Stimulated activated effector memory CD8-positive, alpha-beta T cell treated with anti-CD3 and anti-CD28 coated beads, Interleukin-12 subunit alpha, Interleukin-12 subunit beta, amount 100 ng/mL, for 72 hours (primary cell): ENCODE measurements around the gene QRFP.

ENCODE experiments used
- ATAC-seq: fragments of 150-1000 bp; cut with Tn5 transposase; 2 replicates; pipeline ENCODE4 v1.10.0; 2021
- DNase-seq, 2 donors: peaks; one replicate each; pipeline ENCODE4 v3.0.0; 2021 to 2022; ENCODE audit warnings: low spot score in 2 of 2
- H3K27ac Mint-ChIP-seq: one replicate; pipeline ENCODE4 v1.8.0; 2022; ENCODE audit warnings: mild to moderate bottlenecking, mixed read lengths
- H3K36me3 Mint-ChIP-seq: one replicate; pipeline ENCODE4 v1.8.0; 2022; ENCODE audit warnings: mild to moderate bottlenecking, mixed read lengths
- H3K4me1 Mint-ChIP-seq: one replicate; pipeline ENCODE4 v1.8.0; 2022; ENCODE audit warnings: mixed read lengths
- H3K4me3 Mint-ChIP-seq: one replicate; pipeline ENCODE4 v1.8.0; 2022; ENCODE audit warnings: mild to moderate bottlenecking, mixed read lengths
- H3K9me3 Mint-ChIP-seq: one replicate; pipeline ENCODE4 v1.8.0; 2022; ENCODE audit warnings: mixed read lengths

QRFP gene

DNA sequence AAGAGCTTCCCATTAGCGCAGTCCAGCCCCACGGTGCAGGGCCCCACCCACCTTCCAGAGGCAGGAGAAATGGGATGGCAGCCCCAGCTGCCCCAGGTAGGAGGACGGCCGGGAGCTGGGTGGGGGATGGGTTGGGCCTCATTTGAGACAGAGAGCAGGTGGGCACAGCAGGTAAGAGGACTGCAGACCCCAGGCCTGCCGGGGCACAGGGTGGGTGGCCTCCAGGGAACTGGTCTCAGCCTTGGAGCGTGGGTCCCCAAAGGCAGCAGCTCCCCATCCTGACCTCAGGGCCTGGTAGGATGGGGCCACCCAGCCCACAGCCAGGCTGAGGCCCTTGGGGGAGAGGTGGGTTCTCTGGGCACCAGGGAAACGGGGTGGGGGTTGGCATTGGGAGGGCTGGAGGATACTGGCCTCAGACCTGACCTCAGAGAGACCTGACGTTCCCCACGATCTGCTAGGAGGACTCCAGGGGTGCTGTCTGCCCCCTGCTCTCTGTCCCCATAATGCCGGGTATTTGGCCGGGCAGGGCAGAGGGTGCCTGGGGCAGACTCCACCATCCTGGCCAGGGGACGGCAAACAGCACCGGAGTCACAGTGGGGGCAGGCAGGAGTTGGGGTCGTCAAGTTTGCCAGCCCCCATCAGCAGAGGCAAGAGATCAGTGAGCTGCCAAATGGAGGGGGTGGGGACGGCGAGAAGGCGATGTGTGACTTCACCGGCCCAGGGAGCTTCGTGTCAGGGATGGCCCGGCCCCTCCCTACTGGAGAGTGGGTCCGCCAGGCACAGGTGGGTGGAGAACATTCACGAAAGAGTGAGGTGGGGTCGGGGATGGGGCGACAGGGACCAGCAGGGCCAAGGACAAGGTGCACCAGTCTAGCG, 6.8 kb upstream of the QRFP start:
- Mint-ChIP-seq H3K27ac (no peak overlapping the region), H3K9me3 (no peaks in the 10 kb centered on the region), H3K36me3 (no peaks in the 10 kb centered on the region), H3K4me1 (no peaks in the 10 kb centered on the region), H3K4me3 (no peak overlapping the region)
- ATAC-seq = no peak
- DNase-seq = no peak

GRCh38 chr9:130902204-130903185, 5.9 kb upstream of the QRFP start:
- no peaks in the 10 kb centered on the region for H3K36me3 Mint-ChIP-seq

GRCh38 chr9:130901498-130902203, 5.0 kb upstream of the QRFP start:
- ATAC-seq = no peak
- Mint-ChIP-seq H3K4me3 (no peak overlapping the region), H3K9me3 (no peaks in the 10 kb centered on the region), H3K4me1 (no peaks in the 10 kb centered on the region), H3K27ac (no peak overlapping the region), H3K36me3 (no peaks in the 10 kb centered on the region)
- DNase-seq = no peak

More at GRCh38 chr9:130902204-130903185, 5.9 kb upstream of the QRFP start:
- Mint-ChIP-seq H3K9me3 (no peaks in the 10 kb centered on the region), H3K4me1 (no peaks in the 10 kb centered on the region), H3K4me3 (no peak overlapping the region), H3K27ac (no peak overlapping the region)
- no peak for ATAC-seq
- DNase-seq = no peak

DNA sequence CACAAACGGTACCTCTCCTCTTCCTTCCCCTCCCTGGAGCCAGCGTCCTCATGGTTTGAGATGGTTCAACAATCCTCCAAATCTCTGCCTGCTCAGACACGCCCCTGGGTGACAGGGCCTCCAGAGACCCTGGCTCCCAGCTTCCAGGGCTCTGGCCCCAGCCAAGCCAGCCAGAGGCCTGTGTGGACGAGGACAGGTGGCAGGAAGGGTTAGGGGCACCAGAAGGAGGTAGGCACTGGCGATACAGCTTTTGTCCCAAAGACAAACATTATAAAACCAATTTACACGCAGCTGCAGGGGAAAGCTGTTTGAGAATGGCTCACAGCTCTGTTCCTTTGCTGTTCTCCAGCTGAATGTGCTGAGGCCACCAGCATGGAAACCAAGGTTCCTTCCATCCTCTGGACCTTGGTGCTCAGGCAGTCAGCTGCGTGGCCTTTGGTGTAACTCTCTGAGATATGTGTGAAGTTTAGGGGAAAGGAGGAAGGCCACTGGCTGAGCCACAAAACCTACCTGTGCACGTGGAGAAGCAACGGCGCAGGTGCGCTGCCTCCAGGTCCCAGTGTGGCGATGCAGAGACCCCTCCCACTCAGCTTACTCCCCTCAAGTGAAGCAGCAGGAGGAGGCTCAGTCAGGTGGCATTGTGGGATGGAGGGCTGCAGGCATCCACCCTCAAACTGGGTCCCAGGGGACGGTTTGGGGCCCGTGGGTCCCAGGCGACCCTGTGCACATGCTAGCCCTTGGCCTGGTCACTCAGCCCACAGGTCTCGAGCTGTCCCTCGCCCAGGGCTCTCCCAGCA, 4.3 kb upstream of the QRFP start:
- DNase-seq = no peak
- Mint-ChIP-seq H3K27ac (no peak overlapping the region), H3K9me3 (no peaks in the 10 kb centered on the region), H3K4me1 (no peaks in the 10 kb centered on the region), H3K36me3 (no peaks in the 10 kb centered on the region), H3K4me3 (no peak overlapping the region)
- no peak for ATAC-seq

DNA sequence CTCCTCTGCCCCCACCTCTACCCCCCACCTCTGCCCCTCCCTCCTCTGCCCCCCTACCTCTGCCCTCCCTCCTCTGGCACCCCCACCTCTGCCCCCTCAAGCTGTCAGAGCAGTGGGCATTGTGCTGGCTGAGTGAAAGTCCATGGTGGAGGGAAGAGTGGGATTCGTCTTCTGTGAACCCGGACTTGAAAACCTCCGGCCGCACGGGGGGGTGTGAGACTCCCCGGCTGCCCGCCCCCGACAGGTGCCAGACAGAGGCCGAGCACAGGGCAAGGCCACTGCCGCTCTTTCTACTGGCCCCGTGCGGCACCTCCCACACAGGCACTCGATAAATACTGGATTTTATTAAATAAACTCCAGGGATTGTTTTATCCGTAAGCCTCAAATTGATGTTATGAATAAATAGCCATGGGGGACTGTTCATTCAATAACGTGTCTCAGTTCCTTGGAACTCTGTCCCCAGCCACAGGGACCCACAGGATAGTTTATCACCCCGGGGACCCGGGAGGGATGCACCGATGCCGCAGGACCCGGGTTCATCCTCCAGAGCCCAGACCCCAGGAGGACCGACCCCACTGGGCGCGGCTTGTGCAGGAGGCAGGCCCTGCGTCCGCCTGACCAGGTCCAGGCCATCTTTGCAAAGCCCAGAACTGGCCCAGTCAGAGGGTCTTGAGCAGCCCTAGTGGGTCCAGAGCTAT, 2.6 kb upstream of the QRFP start:
- Mint-ChIP-seq H3K4me3 (no peak overlapping the region), H3K9me3 (no peaks in the 10 kb centered on the region), H3K4me1 (no peaks in the 10 kb centered on the region), H3K36me3 (no peaks in the 10 kb centered on the region), H3K27ac (no peak overlapping the region)
- DNase-seq (no peak), ATAC-seq (no peak)

DNA sequence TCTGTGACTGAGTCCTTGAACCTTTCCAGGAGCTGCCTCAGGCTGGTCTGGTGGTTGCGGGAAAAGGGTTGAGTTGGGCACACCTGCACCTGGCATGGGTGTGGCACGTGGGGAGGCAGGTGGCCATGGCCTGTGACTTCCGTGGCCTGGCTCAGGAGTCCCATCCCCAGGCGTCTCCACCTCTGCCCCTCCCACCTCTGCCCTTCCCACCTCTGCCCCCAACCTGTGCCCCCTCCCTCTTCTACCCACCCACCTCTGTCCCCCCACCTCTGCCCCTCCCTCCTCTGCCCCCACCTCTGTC, 1.9 kb upstream of the QRFP start:
- no peak overlapping the region for H3K4me3 Mint-ChIP-seq
- H3K4me1 Mint-ChIP-seq = no peaks in the 10 kb centered on the region
- no peak overlapping the region for H3K27ac Mint-ChIP-seq
- ATAC-seq (no peak), DNase-seq (no peak)
- no peaks in the 10 kb centered on the region for H3K36me3 Mint-ChIP-seq
- H3K9me3 Mint-ChIP-seq = no peaks in the 10 kb centered on the region

DNA sequence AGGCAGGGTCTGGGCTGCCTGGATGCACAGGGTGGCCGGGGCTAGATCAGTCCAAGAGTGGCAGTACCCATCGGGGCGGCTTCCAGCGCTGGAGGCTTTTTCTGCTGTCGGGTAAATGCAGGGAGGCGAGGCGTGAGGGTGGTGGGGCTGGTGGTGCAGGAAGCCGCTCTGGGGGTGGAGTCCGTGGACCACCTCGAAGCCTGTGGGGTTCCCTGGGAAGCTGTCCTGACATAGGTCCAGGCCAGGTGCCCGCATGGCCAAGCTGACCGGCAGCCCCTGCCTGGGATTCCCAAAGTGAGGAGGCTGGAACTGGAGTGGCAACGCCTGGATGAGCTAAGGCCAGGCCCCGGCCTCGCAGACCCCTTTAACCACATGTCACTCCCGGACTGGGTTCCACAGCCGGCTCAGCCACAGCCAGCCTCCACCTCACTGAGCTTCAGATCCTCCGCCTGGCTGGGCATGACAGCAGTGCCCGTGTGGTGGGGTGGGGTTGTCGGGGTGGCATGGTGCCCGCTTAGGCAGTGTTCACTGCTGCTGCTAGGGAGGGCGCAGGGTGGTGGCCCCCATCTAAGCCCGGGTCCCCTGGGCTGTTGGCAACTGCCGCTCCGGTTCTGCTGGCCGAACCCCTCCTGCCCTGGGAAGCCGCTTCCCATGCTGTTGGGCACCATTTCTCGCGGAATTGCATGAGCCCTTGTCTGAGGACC, 1.4 kb upstream of the QRFP start:
- Mint-ChIP-seq H3K4me3 (no peak overlapping the region), H3K4me1 (no peaks in the 10 kb centered on the region), H3K36me3 (no peaks in the 10 kb centered on the region), H3K9me3 (no peaks in the 10 kb centered on the region), H3K27ac (no peak overlapping the region)
- DNase-seq (no peak), ATAC-seq (no peak)

- Mint-ChIP-seq H3K9me3 (no peaks in the 10 kb centered on the region), H3K4me1 (no peaks in the 10 kb centered on the region), H3K4me3 (no peak overlapping the region), H3K36me3 (no peaks in the 10 kb centered on the region), H3K27ac (no peak overlapping the region)
- ATAC-seq (no peak), DNase-seq (no peak)
These were observed 616 bp upstream of the QRFP start for GRCh38 chr9:130897105-130897751.

- H3K27ac Mint-ChIP-seq = no peak overlapping the region
- DNase-seq (no peak), ATAC-seq (no peak)
- H3K9me3 Mint-ChIP-seq = no peaks in the 10 kb centered on the region
- H3K4me1 Mint-ChIP-seq = no peaks in the 10 kb centered on the region
- no peaks in the 10 kb centered on the region for H3K36me3 Mint-ChIP-seq
- H3K4me3 Mint-ChIP-seq = no peak overlapping the region
These were observed 955 bp downstream of the QRFP start for GRCh38 chr9:130895481-130896232.

- ATAC-seq (no peak), DNase-seq (no peak)
- peaks cover under 1% of the 10 kb centered on the region for H3K36me3 Mint-ChIP-seq
- no peak overlapping the region for H3K27ac Mint-ChIP-seq
- no peaks in the 10 kb centered on the region for H3K4me1 Mint-ChIP-seq
- H3K4me3 Mint-ChIP-seq = no peak overlapping the region
- H3K9me3 Mint-ChIP-seq = no peaks in the 10 kb centered on the region
These were observed 1.6 kb downstream of the QRFP start for GRCh38 chr9:130895038-130895437.

- Mint-ChIP-seq H3K36me3 (peaks cover 6% of the 10 kb centered on the region), H3K9me3 (no peaks in the 10 kb centered on the region), H3K4me3 (no peak overlapping the region), H3K4me1 (no peaks in the 10 kb centered on the region), H3K27ac (no peak overlapping the region)
- DNase-seq (no peak), ATAC-seq (no peak)
These were observed 2.1 kb downstream of the QRFP start for GRCh38 chr9:130894546-130894945.

DNA sequence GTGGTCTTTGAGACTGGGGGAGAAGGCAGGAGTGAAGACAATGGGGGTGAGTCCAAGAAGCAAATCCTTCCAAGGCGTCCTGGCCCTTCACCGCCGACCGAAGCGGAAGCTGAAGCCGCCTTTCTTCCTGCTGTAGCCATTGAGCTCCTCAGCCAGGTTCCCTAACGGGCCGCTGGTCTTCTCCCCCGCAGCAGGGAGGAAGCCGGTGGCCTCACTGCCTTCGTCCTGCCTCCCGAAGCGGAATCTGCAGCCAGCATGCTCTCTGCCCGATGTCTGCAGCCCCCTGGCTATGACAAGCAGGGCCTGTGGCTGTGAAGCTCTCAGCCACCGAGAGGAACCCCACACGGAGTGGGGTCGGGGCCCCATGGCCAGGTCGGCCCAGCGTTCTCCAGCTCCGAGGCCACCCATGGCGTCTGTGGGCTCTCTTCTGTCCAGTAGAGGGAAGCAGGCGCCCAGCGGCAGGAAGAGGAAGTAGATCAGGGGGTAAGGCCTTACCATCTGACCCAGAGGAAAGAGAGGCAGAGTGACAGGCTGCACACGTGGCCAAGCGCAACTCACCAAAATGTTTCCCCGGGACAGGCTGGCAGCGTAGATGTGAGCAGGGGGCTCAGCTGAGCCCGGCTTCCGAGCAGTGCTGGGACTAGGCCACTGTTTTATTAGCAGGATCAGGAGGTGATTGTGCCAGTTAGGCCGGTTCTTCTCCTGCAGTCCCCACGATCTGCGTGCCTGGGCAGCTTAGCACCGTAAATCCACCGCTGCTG, 3.1 kb downstream of the QRFP start:
- Mint-ChIP-seq H3K4me1 (no peaks in the 10 kb centered on the region), H3K4me3 (no peak overlapping the region), H3K27ac (no peak overlapping the region), H3K9me3 (no peaks in the 10 kb centered on the region), H3K36me3 (peaks cover 7% of the 10 kb centered on the region)
- DNase-seq = no peak
- no peak for ATAC-seq
